GM19099 (cell line): ENCODE results near the gene NMNAT2.

ENCODE experiments used
- POLR2A ChIP-seq: IDR thresholded peaks from 3 replicates; pipeline ENCODE4 v1.6.1; 2011; ENCODE audit warnings: low read depth; ENCODE audit not compliant: insufficient read length; ENCODE audit errors: extremely low read depth

The NMNAT2 gene

GRCh38 chr1:183431840-183432547 lies 13.8 kb upstream of the NMNAT2 start:
- no peak for TF ChIP-seq POLR2A

- no peak for TF ChIP-seq POLR2A
Observed at GRCh38 chr1:183424691-183425090, 6.5 kb upstream of the NMNAT2 start.

GRCh38 chr1:183423541-183423940 lies 5.4 kb upstream of the NMNAT2 start:
- no peak for TF ChIP-seq POLR2A

- TF ChIP-seq POLR2A, result no peak
Observed at GRCh38 chr1:183419399-183419798, 1.2 kb upstream of the NMNAT2 start.

- no peak for TF ChIP-seq POLR2A
Observed at GRCh38 chr1:183418696-183419095, 516 bp upstream of the NMNAT2 start.

GRCh38 chr1:183416850-183417771 lies 1.1 kb downstream of the NMNAT2 start:
- no peak for TF ChIP-seq POLR2A

GRCh38 chr1:183414365-183414764 lies 3.8 kb downstream of the NMNAT2 start:
- TF ChIP-seq POLR2A, result no peak

- no peak for TF ChIP-seq POLR2A
Observed at GRCh38 chr1:183411091-183411490, 7.1 kb downstream of the NMNAT2 start.

- no peak for TF ChIP-seq POLR2A
Observed at GRCh38 chr1:183407961-183408360, 10.2 kb downstream of the NMNAT2 start.

- no peak for TF ChIP-seq POLR2A
Observed at GRCh38 chr1:183407474-183407873, 10.7 kb downstream of the NMNAT2 start.

GRCh38 chr1:183404476-183404875 lies 13.7 kb downstream of the NMNAT2 start:
- TF ChIP-seq POLR2A, result no peak

GRCh38 chr1:183403498-183403897 lies 14.7 kb downstream of the NMNAT2 start:
- TF ChIP-seq POLR2A, result no peak

- TF ChIP-seq POLR2A, result no peak
Observed at GRCh38 chr1:183394435-183394834, 23.7 kb downstream of the NMNAT2 start.

- no peak for TF ChIP-seq POLR2A
Observed at GRCh38 chr1:183391863-183392262, 26.3 kb downstream of the NMNAT2 start.

- TF ChIP-seq POLR2A, result no peak
Observed at GRCh38 chr1:183390561-183390960, 27.6 kb downstream of the NMNAT2 start.

GRCh38 chr1:183388735-183389134 lies 29.4 kb downstream of the NMNAT2 start:
- TF ChIP-seq POLR2A, result no peak
